HG03039 (cell line): Measurements from ENCODE around the gene CRIP2.

Experiments
- ATAC-seq: cut with Tn5 transposase; IDR thresholded peaks from one replicate; pipeline ENCODE4 v1.9.1; 2021; ENCODE audit warnings: mild to moderate bottlenecking, moderate library complexity; ENCODE audit not compliant: unreplicated experiment

CRIP2 gene, protein sequence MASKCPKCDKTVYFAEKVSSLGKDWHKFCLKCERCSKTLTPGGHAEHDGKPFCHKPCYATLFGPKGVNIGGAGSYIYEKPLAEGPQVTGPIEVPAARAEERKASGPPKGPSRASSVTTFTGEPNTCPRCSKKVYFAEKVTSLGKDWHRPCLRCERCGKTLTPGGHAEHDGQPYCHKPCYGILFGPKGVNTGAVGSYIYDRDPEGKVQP

DNA sequence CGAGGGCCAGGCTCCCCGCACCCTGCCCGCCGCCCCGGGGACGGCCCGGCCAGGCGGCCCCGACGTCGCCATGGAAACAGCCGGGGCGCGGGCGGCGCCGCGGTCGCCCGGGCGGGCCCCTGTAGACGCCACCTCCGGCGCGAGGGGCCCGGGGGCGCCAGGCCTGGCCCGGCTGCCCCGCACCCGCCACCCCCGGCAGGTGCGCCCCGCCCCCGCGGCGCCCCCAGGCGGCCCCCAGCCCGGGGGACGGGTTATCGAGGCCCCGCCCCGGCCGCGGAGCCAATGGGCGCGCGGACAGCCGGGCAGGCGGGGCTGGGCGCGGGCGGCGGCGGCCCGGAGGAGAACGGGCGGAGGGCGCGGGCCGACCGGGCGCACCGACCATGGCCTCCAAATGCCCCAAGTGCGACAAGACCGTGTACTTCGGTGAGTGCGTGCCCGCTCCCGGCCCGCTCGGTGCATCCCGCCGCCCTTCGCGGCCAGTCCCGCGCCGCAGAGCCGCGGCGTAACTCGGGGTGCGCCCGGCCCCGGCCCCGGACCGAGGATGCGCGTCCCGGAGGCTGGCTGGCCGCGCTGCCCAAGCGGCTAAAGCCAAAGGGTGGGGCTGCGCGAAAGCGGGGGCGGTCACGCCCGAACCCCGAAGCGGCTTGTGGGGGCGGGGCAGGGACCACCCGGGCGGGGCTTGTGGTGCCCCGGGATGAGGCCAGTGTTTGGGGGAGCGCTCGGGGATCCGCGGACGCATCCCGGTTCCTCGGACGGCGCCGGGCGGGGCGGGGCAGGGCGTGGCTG is at the start of gene CRIP2:
Gene CRIP2 (plus strand): TSS at position 339 of the 786 bp plus-strand sequence. CDS start 42 bp downstream, at position 381.
- ATAC-seq, result no peak

DNA sequence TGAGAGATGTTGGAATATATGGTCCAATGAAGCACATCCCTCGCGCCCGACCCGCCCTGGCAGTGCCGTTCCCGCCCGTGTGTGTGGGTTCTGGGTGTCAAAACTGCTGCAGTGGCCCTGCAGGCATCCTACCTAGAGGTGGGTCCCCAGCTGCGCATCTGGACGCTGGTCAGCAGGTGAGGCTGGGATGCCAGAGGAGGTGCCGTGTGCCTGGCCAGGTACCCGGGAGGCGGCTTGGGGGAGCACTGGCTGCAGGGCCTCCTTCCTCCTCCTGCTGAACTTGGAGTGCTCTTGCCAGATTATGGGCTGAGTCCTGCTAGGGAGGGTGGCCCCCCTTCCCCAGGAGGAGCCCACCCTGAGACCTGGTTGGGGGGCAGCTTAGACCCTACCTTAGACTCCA is 49.8 kb upstream of the CRIP2 start:
- ATAC-seq, result no peak

GRCh38 chr14:105425823-105426247 is 48.8 kb upstream of the CRIP2 start:
- no peak for ATAC-seq

DNA sequence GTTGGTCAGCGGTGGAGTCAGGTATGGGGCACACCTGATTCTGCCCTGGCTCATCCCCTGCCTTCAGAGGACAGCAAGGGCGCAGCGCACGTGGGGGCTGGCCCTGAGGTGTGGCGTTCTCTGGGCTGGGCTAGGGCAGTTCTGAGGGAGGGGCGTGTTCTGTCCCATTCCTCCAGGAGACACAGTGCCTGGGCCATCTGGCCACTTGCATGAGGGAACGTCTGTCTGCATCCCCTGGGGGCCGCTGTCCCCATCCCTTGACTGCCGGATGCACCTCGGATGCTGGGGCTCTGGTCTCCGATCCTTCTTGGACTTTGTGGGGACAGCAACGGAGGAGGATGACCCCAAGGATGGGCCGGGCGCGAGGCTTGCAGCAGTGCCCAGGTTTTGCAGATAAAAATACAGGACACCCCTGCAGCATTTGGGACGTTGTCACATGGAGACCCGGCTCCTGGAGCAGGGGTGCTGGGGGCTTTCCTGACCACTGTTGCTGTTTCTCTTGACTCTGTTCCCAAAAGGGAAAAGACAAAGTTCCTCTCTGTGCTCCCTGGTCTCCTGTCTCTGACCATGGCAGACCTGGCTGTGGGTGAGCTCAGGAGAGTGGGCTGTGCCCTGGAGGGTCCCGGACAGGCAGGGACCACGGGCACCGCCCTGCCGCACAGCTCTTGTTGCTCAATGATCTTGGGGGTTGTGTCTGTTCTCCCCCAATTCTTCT is 48.0 kb upstream of the CRIP2 start:
- ATAC-seq, result no peak

- no peak for ATAC-seq
These were observed 47.2 kb upstream of the CRIP2 start for GRCh38 chr14:105427412-105427811.

DNA sequence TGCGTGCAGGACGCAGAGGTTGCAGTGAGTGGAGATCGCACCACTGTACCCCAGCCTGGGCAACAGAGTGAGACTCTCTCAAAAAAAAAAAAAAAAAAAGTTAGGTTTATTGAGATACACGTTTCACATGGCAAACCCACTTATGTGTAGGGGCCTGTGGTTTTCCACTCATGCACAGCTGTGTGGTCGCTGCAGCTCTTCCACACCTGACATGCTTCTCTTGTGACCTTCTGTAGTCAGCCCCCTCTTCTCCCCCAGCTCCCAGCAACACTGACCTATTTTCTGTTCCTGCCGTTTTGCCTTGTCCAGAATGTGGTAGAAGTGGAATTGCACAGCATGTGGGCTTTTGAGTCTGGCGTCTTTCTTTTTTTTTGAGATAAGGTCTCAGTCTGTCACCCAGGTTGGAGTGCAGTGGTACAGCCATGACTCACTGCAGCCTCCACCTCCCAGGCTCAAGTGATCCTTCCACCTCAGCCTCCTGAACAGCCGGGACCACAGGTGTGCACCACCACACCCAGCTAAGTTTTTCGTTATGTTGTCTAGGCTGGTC is 46.6 kb upstream of the CRIP2 start:
- ATAC-seq, result no peak

GRCh38 chr14:105430042-105430441 is 44.6 kb upstream of the CRIP2 start:
- ATAC-seq, result no peak

DNA sequence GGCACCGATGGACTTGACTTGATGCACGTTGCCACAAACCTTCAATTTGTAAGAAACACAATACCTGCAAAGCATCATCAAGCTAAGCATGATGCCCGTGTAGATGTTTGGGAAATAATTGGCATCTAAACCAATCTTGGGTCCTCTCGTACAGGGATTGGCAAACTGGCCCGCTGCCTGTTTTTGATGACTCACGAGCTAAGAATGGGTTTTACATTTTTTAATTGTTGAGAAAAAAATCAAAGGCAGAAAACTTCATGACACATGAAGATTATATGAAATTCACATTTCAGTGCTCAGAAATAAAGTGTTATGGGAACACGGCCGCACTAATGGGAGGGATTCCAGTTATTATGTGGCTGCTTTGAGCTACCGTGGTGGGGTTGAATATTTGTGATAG is 44.1 kb upstream of the CRIP2 start:
- no peak for ATAC-seq

GRCh38 chr14:105431256-105431655 is 43.4 kb upstream of the CRIP2 start:
- no peak for ATAC-seq

DNA sequence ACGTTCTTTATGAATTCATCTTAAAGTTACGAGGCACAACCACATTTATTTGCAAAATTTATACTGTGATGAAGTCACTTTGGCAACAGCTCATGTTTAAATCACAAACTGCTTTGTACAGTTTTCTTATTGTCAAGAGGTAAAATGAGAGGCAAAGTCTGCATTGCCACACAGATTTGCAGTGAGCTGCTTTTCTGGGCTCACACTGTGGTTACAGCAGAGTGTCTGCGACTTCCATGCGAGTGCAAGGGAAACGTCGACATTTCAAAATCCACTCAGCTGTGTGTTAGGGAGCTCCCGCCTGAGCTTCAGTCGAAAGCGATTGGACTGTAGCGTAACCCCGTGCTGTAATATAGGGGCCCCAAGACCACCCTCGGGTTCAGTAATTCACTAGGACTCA is 42.0 kb upstream of the CRIP2 start:
- no peak for ATAC-seq

- no peak for ATAC-seq
These were observed 41.4 kb upstream of the CRIP2 start for GRCh38 chr14:105433161-105433605.

DNA sequence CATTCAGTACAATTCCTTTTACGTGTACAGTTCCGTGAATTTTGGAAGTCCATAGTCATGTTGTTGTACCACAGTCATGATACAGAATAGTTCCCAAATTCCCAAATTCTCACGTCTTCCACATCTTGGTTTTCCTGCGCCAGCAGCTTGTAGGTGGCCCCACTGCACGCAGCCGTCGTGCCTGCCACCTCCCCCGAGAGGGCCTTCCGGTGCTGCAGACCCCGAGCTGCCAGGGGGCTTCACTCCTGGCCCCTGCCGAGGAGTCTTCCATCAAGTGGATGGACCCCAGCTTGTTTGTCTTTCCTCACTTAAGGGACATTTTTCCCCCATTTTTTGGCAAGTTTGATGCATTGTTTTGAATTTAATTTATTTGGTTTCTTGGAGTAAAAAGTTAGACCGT is 38.2 kb upstream of the CRIP2 start:
- ATAC-seq, result no peak

DNA sequence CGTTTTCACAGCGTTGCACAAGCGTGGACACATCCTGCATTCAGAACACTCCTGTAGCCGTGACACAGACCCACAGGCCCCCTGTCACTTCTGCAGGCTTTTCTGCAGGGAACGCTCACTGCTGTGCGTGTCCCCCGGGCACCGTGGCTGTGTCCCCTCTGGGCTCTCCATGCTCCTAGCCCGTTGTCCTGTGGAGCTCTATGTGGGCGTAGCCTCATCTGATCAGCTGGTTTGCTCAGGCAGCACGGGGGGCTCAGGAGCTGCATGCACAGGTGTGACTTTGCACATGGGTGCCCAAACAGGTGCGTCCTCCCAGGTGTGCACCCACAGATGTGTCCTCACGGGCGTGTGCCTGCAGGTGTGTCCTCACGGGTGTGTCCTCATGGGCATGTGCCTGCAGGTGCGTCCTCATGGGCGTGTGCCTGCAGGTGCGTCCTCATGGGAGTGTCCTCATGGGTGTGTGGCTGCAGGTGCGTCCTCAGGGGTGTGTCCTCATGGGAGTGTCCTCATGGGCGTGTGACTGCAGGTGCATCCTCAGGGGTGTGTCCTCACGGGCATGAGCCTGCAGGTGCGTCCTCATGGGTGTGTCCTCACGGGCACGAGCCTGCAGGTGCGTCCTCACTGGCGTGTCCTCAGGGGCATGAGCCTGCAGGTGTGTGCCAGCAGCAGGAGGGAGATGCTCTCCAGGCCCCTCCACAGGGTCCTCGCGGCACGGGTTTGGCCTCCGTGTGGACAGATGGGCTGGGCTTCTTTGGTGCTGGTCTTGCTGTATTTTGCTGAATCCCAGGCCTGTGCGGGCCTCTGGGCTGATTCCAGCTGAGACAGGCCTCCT is 37.5 kb upstream of the CRIP2 start:
- ATAC-seq, result no peak

- ATAC-seq, result no peak
These were observed 36.7 kb upstream of the CRIP2 start for GRCh38 chr14:105437723-105438500.

DNA sequence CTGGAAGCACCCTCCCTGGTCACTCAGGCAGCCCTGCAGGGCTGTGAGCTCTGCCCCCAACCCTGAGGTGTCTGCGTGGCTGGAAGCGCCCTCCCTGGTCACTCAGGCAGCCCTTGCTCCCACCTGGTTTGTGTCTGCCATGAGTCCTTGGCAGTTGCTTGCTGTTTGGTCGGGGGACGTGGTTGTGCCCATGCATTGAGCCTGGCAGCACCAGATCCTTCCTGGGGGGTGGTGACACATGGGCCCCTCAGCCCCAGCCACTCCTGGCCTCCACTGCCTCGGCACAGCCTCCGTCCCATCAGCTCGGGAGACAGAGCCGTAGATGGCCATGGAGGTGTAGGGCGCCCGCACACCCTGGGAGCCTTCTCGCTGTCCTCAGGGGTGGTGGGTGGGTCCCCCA is 35.4 kb upstream of the CRIP2 start:
- no peak for ATAC-seq

- no peak for ATAC-seq
These were observed 34.7 kb upstream of the CRIP2 start for GRCh38 chr14:105439710-105440553.

DNA sequence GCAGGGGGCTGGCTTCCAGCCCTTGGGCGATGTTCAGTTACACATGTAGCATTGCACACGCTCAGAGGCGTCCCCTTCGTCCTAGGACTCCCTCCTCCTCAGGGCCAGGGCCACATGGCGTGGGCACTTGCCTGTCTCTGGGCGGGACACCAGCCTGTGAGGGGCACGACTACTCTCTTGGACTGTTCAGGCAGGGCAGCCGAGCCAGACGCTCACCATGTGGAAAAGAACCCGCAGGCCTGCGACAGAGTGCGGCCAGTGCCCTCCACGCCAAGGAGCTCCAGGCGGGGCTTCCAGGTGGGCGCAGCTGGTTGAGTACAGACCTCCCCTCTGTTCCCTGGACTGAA is 34.1 kb upstream of the CRIP2 start:
- ATAC-seq, result no peak

GRCh38 chr14:105440992-105441391 is 33.6 kb upstream of the CRIP2 start:
- ATAC-seq, result no peak

GRCh38 chr14:105442125-105442524 is 32.5 kb upstream of the CRIP2 start:
- ATAC-seq, result no peak
